Measurements from ENCODE around the gene CSTF1.

Gene CSTF1

GRCh38 chr20:56392132-56392880 is at the start of gene CSTF1, which contains the start of gene AURKA:
Gene CSTF1, plus strand, starts transcription at chr20:56392645. Its CDS starts 2,908 bp downstream, at chr20:56395553.
Gene AURKA, minus strand, starts transcription at chr20:56392215. Its CDS starts 4,018 bp downstream, at chr20:56388197.
- Mint-ChIP-seq H3K27ac (peak within 1 kb of the TSS; percentile 83), H3K36me3 (ENCODE audit: low read depth) (peaks cover 48% of the 10 kb centered on the region), H3K4me3 (no peak within 1 kb of the TSS), H3K9me3 (no peaks in the 10 kb centered on the region), H3K27me3 (ENCODE audit: low read depth, poor library complexity) (no peaks in the 10 kb centered on the region), H3K4me1 (peaks cover 32% of the 10 kb centered on the region)
- DNase-seq: peak; percentile 96
- no peak for TF ChIP-seq CTCF (IDR thresholded peaks at IDR 0.05)

- Mint-ChIP-seq H3K4me1 (peaks cover 25% of the 10 kb centered on the region), H3K27ac (no peak overlapping the region), H3K9me3 (peaks cover 20% of the 10 kb centered on the region), H3K36me3 (ENCODE audit: low read depth) (no peaks in the 10 kb centered on the region), H3K27me3 (ENCODE audit: low read depth, poor library complexity) (peaks cover 68% of the 10 kb centered on the region), H3K4me3 (no peak overlapping the region)
- TF ChIP-seq CTCF (IDR thresholded peaks at IDR 0.05): no peak
- DNase-seq: no peak
These were observed 49.7 kb upstream of the CSTF1 start for GRCh38 chr20:56342783-56343182.

- Mint-ChIP-seq H3K4me1 (peaks cover 36% of the 10 kb centered on the region), H3K27me3 (ENCODE audit: low read depth, poor library complexity) (peaks cover 68% of the 10 kb centered on the region), H3K36me3 (ENCODE audit: low read depth) (no peaks in the 10 kb centered on the region), H3K9me3 (peaks cover 10% of the 10 kb centered on the region), H3K27ac (no peak overlapping the region), H3K4me3 (peak overlapping the region; percentile 78)
- peak; percentile 87 for TF ChIP-seq CTCF (IDR thresholded peaks at IDR 0.05)
- peak; percentile 86 for DNase-seq
These were observed 48.5 kb upstream of the CSTF1 start for GRCh38 chr20:56343861-56344381.

GRCh38 chr20:56345911-56346310 is 46.5 kb upstream of the CSTF1 start:
- DNase-seq: no peak
- H3K4me3 Mint-ChIP-seq: no peak overlapping the region
- no peaks in the 10 kb centered on the region for H3K9me3 Mint-ChIP-seq
- H3K27ac Mint-ChIP-seq: no peak overlapping the region
- peaks cover 44% of the 10 kb centered on the region for H3K4me1 Mint-ChIP-seq
- TF ChIP-seq CTCF (IDR thresholded peaks at IDR 0.05): no peak
- H3K27me3 Mint-ChIP-seq (ENCODE audit: low read depth, poor library complexity): peaks cover 55% of the 10 kb centered on the region
- no peaks in the 10 kb centered on the region for H3K36me3 Mint-ChIP-seq (ENCODE audit: low read depth)

GRCh38 chr20:56347628-56348304 is 44.7 kb upstream of the CSTF1 start:
- peak; percentile 41 for DNase-seq
- H3K4me1 Mint-ChIP-seq: peaks cover 44% of the 10 kb centered on the region
- H3K4me3 Mint-ChIP-seq: peak overlapping the region; percentile 73
- H3K36me3 Mint-ChIP-seq (ENCODE audit: low read depth): no peaks in the 10 kb centered on the region
- TF ChIP-seq CTCF (IDR thresholded peaks at IDR 0.05): no peak
- H3K9me3 Mint-ChIP-seq: no peaks in the 10 kb centered on the region
- peak overlapping the region; percentile 90 for H3K27ac Mint-ChIP-seq
- peaks cover 40% of the 10 kb centered on the region for H3K27me3 Mint-ChIP-seq (ENCODE audit: low read depth, poor library complexity)
